Trophoblast cell (in vitro differentiated cells and primary cell): ENCODE results near the gene FTO.

Experiments
- DNase-seq, 2 donors: peaks; one replicate each; pipeline ENCODE4 v3.0.0-alpha.2; 2016
- H2AFZ ChIP-seq: 2 replicates; pipeline ENCODE4 v1.6.1; 2013; ENCODE audit warnings: low read length, moderate library complexity, mild to moderate bottlenecking; ENCODE audit not compliant: insufficient read depth, poor library complexity
- H2AK5ac ChIP-seq: 2 replicates; pipeline ENCODE4 v1.6.1; 2013; ENCODE audit warnings: mild to moderate bottlenecking, low read length
- H2BK120ac ChIP-seq: 2 replicates; pipeline ENCODE4 v1.6.1; 2013; ENCODE audit warnings: low read length, mild to moderate bottlenecking, moderate library complexity; ENCODE audit not compliant: insufficient read depth, poor library complexity
- H2BK12ac ChIP-seq: 2 replicates; pipeline ENCODE4 v1.6.1; 2013; ENCODE audit warnings: mild to moderate bottlenecking, low read length, moderate library complexity
- H2BK5ac ChIP-seq: 2 replicates; pipeline ENCODE4 v1.6.1; 2013; ENCODE audit warnings: low read length, low read depth, moderate library complexity, mild to moderate bottlenecking; ENCODE audit not compliant: poor library complexity
- H3K14ac ChIP-seq: 2 replicates; pipeline ENCODE4 v1.6.1; 2013; ENCODE audit warnings: mild to moderate bottlenecking, low read length
- H3K18ac ChIP-seq: 2 replicates; pipeline ENCODE4 v1.6.1; 2013; ENCODE audit warnings: mild to moderate bottlenecking, low read length
- H3K23ac ChIP-seq: 2 replicates; pipeline ENCODE4 v1.6.1; 2013; ENCODE audit warnings: low read length
- H3K27ac ChIP-seq: 2 replicates; pipeline ENCODE4 v1.5.1; 2013; ENCODE audit warnings: low read depth, mild to moderate bottlenecking, inconsistent platforms, low read length, moderate library complexity
- H3K27me3 ChIP-seq: 2 replicates; pipeline ENCODE4 v1.6.1; 2013; ENCODE audit warnings: inconsistent platforms, mild to moderate bottlenecking, low read length, moderate library complexity; ENCODE audit not compliant: insufficient read depth
- H3K36me3 ChIP-seq, 2 experiments: 1 replicate in 1 of 2; 2 replicates in 1 of 2; pipeline ENCODE4 v1.6.1; 2013; ENCODE audit warnings: low read length in 2 of 2, mild to moderate bottlenecking in 2 of 2, moderate library complexity in 1 of 2; ENCODE audit not compliant: insufficient read depth in 2 of 2, control insufficient read depth in 1 of 2
- H3K4ac ChIP-seq: 2 replicates; pipeline ENCODE4 v1.6.1; 2013; ENCODE audit warnings: low read depth, mild to moderate bottlenecking, low read length, moderate library complexity
- H3K4me1 ChIP-seq, 2 experiments: 1 replicate in 1 of 2; 2 replicates in 1 of 2; pipeline ENCODE4 v1.6.1; 2013; ENCODE audit warnings: low read length in 2 of 2, mild to moderate bottlenecking in 2 of 2, moderate library complexity in 1 of 2; ENCODE audit not compliant: insufficient read depth in 2 of 2, control insufficient read depth in 1 of 2
- H3K4me2 ChIP-seq: 2 replicates; pipeline ENCODE4 v1.6.1; 2013; ENCODE audit warnings: inconsistent platforms, mild to moderate bottlenecking, low read length, moderate library complexity
- H3K4me3 ChIP-seq: 2 replicates; pipeline ENCODE4 v1.5.1; 2013; ENCODE audit warnings: mild to moderate bottlenecking, low read depth, low read length, inconsistent platforms
- H3K79me1 ChIP-seq: one replicate; pipeline ENCODE4 v1.6.1; 2013; ENCODE audit warnings: low read length
- H3K79me2 ChIP-seq: 2 replicates; pipeline ENCODE4 v1.6.1; 2013; ENCODE audit warnings: low read length, mild to moderate bottlenecking; ENCODE audit not compliant: control insufficient read depth, insufficient read depth, poor library complexity
- H3K9ac ChIP-seq: 2 replicates; pipeline ENCODE4 v1.6.1; 2013; ENCODE audit warnings: mild to moderate bottlenecking, low read length
- H3K9me3 ChIP-seq: 2 replicates; pipeline ENCODE4 v1.6.1; 2013; ENCODE audit warnings: low read depth, mild to moderate bottlenecking, control low read depth, inconsistent platforms, low read length; ENCODE audit not compliant: insufficient read depth
- H4K12ac ChIP-seq: 2 replicates; pipeline ENCODE4 v1.6.1; 2013; ENCODE audit warnings: low read depth, mild to moderate bottlenecking, low read length, moderate library complexity
- H4K8ac ChIP-seq: 2 replicates; pipeline ENCODE4 v1.6.1; 2013; ENCODE audit warnings: low read depth, mild to moderate bottlenecking, low read length, moderate library complexity
- H4K91ac ChIP-seq: one replicate; pipeline ENCODE4 v1.6.1; 2013; ENCODE audit warnings: low read depth, mild to moderate bottlenecking, low read length, moderate library complexity
- WGBS: extraction: QIAGEN DNeasy Blood & Tissue Kit; methylation state at CpG from one replicate; pipeline ENCODE4 v1.1.7; 2013; ENCODE audit warnings: missing lambda C conversion rate; ENCODE audit not compliant: insufficient read length, insufficient coverage; ENCODE audit errors: extremely low coverage; 5-methylcytosine and 5-hydroxymethylcytosine counted together

Gene FTO

GRCh38 chr16:53666786-53667415 is 37.1 kb upstream of the FTO start:
- H2AFZ ChIP-seq: no peak overlapping the region
- H3K4me1 ChIP-seq: no peaks in the 10 kb centered on the region
- H3K23ac ChIP-seq: no peak overlapping the region
- H4K12ac ChIP-seq: no peak overlapping the region
- H3K9ac ChIP-seq: no peak overlapping the region
- no peak for DNase-seq
- H3K79me2 ChIP-seq: no peaks in the 10 kb centered on the region
- H4K8ac ChIP-seq: no peak overlapping the region
- WGBS: no CpG with 5 or more reads among the region's 3 CpGs
- no peak overlapping the region for H2BK5ac ChIP-seq
- no peak overlapping the region for H2AK5ac ChIP-seq
- no peak overlapping the region for H3K4me2 ChIP-seq
- no peaks in the 10 kb centered on the region for H3K36me3 ChIP-seq
- no peak overlapping the region for H3K18ac ChIP-seq
- no peak overlapping the region for H2BK12ac ChIP-seq
- no peaks in the 10 kb centered on the region for H3K9me3 ChIP-seq
- H3K4me3 ChIP-seq: no peak overlapping the region
- H4K91ac ChIP-seq: no peak overlapping the region
- no peak overlapping the region for H3K27ac ChIP-seq
- no peaks in the 10 kb centered on the region for H3K79me1 ChIP-seq
- no peak overlapping the region for H3K4ac ChIP-seq
- H2BK120ac ChIP-seq: no peak overlapping the region
- H3K14ac ChIP-seq: no peak overlapping the region
- H3K27me3 ChIP-seq: no peaks in the 10 kb centered on the region

GRCh38 chr16:53668869-53669268 is 35.1 kb upstream of the FTO start:
- H3K9ac ChIP-seq: no peak overlapping the region
- no peak overlapping the region for H3K4me3 ChIP-seq
- no peak overlapping the region for H3K27ac ChIP-seq
- no peaks in the 10 kb centered on the region for H3K79me1 ChIP-seq
- H2AK5ac ChIP-seq: no peak overlapping the region
- H2BK12ac ChIP-seq: no peak overlapping the region
- no peaks in the 10 kb centered on the region for H3K9me3 ChIP-seq
- H2BK120ac ChIP-seq: no peak overlapping the region
- H2BK5ac ChIP-seq: no peak overlapping the region
- no peak overlapping the region for H3K23ac ChIP-seq
- no peak overlapping the region for H4K91ac ChIP-seq
- H3K18ac ChIP-seq: no peak overlapping the region
- no peaks in the 10 kb centered on the region for H3K4me1 ChIP-seq
- H3K14ac ChIP-seq: no peak overlapping the region
- no peak for DNase-seq
- no peaks in the 10 kb centered on the region for H3K27me3 ChIP-seq
- H2AFZ ChIP-seq: no peak overlapping the region
- H4K8ac ChIP-seq: no peak overlapping the region
- H3K79me2 ChIP-seq: no peaks in the 10 kb centered on the region
- no peak overlapping the region for H3K4me2 ChIP-seq
- WGBS: no CpG with 5 or more reads among the region's 2 CpGs
- H4K12ac ChIP-seq: no peak overlapping the region
- H3K4ac ChIP-seq: no peak overlapping the region
- H3K36me3 ChIP-seq: no peaks in the 10 kb centered on the region

- Histone ChIP-seq H3K36me3 (no peaks in the 10 kb centered on the region), H3K4me3 (no peak overlapping the region), H2AK5ac (no peak overlapping the region), H3K27ac (no peak overlapping the region), H3K4me2 (no peak overlapping the region), H2AFZ (no peak overlapping the region), H2BK120ac (no peak overlapping the region), H3K79me1 (no peaks in the 10 kb centered on the region), H4K12ac (no peak overlapping the region), H3K14ac (no peak overlapping the region), H2BK12ac (no peak overlapping the region), H4K91ac (no peak overlapping the region), H3K27me3 (no peaks in the 10 kb centered on the region), H3K4me1 (no peaks in the 10 kb centered on the region), H2BK5ac (no peak overlapping the region), H3K9me3 (no peaks in the 10 kb centered on the region), H3K18ac (no peak overlapping the region), H3K4ac (no peak overlapping the region), H3K79me2 (no peaks in the 10 kb centered on the region), H4K8ac (no peak overlapping the region), H3K23ac (no peak overlapping the region), H3K9ac (no peak overlapping the region)
- no peak for DNase-seq
These were observed 31.5 kb upstream of the FTO start for GRCh38 chr16:53672461-53672860.

GRCh38 chr16:53673189-53673588 is 30.8 kb upstream of the FTO start:
- H2AK5ac ChIP-seq: no peak overlapping the region
- no peaks in the 10 kb centered on the region for H3K27me3 ChIP-seq
- H2AFZ ChIP-seq: no peak overlapping the region
- no CpG with 5 or more reads among the region's 4 CpGs for WGBS
- no peak overlapping the region for H3K27ac ChIP-seq
- no peaks in the 10 kb centered on the region for H3K9me3 ChIP-seq
- H2BK5ac ChIP-seq: no peak overlapping the region
- no peak overlapping the region for H4K8ac ChIP-seq
- no peak overlapping the region for H2BK12ac ChIP-seq
- H3K9ac ChIP-seq: no peak overlapping the region
- H3K23ac ChIP-seq: no peak overlapping the region
- no peak overlapping the region for H3K18ac ChIP-seq
- H3K4me2 ChIP-seq: no peak overlapping the region
- H2BK120ac ChIP-seq: no peak overlapping the region
- H3K14ac ChIP-seq: no peak overlapping the region
- H3K4me3 ChIP-seq: no peak overlapping the region
- H3K4me1 ChIP-seq: no peaks in the 10 kb centered on the region
- H3K36me3 ChIP-seq: no peaks in the 10 kb centered on the region
- H4K91ac ChIP-seq: no peak overlapping the region
- H4K12ac ChIP-seq: no peak overlapping the region
- H3K79me2 ChIP-seq: no peaks in the 10 kb centered on the region
- no peak overlapping the region for H3K4ac ChIP-seq
- DNase-seq: no peak
- no peaks in the 10 kb centered on the region for H3K79me1 ChIP-seq
